DMS79 (cell line): Measurements from ENCODE around the gene CASZ1.

Source experiments
- DNase-seq: peaks from one replicate; lab custom pipeline; 2025; lab: John Stamatoyannopoulos, UW

The CASZ1 gene

DNA sequence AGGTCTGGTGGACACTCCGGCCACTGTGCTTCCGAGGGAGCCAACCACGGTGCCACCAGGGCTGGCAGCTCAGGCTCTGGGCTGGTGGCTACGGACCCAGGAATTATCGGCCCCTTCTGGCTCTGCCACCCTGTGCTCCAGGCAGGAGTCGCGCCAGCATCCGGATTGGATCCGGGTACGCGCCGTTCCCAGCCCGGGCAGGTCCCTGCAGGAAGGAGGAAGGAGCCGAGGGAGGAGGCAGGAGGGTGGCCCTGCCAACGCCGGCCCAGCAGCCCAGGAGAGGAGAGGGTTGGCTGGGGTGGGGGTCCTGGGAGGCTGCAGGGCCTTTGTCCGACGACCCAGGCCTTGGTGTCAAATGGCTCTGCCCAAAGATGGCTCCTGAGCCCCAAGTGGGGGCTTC lies 160.5 kb downstream of the CASZ1 start:
- no peak for DNase-seq

DNA sequence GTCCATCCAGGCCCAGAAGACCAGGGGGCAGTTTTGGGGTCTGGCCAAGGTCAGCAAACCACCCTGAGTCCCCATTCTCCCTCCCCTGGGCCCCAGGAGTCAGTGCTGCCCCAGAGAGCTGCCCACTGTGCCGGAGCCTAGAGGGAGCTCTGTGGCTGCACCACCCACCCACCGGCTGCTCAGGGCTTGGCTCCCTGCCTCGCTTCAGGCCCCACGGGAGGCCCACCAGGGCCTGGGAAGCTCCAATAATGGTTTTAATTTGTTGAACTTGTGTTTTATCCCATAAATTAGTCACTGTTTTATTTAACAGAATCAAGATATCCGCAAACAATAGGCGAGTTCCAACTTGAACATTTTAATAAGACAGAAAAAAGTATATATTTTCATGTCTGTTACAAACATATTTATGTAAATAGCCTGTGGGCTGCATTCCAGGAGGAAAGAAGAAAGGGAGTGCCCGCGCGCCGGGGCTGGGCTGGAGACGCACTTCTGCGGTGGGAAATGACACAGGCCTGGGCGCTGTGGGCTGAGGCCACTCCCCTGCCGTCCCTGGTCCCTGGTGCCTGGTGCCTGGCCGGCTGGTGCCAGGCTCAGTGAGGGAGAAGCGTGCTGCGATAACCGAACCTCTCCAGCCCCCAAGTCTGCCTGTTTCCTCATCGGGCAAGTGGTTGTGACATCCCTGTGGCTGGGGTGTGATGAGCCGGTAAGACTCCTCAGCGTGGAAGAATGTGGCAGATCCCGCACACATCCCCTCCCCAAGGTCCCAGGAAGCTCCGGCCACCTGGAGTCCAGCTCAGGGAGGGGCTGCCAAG lies 161.2 kb downstream of the CASZ1 start:
- DNase-seq, result no peak

DNA sequence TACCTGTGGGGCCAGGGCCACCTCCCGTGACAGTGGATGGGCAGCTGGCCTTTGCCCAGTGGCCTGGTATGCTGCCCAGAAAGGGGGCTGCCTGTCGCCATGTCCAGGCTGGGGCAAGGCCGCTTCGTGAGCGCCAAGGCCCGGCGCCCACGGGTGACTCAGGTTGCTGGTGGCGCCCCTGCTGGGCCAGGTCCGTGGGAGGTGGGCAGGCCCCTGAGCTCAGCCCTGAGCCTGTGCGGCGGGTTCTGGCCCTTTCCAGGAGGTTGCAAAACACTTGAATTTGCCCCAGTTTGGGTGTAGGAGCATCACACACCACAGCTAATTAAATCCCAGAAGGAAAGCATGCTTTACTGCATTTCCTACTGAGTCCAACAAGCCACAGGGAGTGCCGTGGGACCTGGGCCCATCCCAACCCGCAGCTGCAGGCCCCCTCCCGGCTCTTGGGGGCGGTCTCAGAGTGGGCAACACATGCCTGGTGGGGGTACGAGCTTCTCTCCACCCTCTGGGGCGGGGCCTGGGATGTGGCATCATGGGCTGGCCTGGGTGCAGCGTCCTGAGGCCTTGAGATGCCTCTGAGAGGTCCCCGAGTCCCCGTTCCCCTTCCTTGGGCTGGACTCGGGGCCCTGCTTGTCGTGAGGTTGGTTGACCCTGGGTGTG lies 161.9 kb downstream of the CASZ1 start:
- no peak for DNase-seq

- no peak for DNase-seq
These were observed 162.4 kb downstream of the CASZ1 start for GRCh38 chr1:10634075-10634427.

DNA sequence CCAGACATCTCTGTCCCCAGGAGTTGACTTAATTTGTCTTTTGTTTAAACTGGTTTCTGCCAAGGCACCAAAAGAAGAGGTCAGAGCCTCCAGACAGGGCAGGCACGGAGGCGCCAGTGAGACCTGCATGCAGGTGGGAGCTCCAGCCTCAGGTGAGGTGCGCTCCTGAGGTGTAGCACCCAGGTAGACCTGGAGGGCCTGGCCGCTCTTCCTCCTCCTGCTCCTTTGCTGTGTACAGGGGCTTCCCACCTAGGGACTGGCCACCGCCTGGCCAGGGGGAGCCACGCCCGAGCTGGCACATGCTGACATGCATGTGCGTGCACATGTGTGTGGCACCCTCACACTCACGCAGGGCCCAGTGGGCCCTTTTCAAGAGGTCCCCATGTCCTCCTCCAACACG lies 163.0 kb downstream of the CASZ1 start:
- DNase-seq, result no peak

DNA sequence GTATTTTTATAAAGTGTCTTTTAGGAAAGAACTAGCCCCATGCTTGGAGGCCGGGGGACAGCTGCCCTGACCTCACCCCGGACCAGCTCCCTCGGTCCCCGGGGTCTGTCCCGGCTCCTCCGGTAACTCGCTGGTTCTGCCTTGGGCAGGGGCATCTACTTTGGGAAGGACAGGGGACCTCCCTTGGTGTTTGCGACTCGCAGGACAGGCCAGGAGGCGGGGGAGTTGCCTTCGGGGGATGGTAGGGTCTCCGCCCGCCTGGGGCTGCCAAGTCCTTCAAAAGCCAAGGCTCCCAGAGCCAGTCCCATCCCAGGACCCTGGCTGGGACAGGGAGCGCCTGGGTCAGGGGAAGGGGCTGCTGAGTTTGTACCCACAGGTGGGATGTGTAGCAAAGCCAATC lies 163.8 kb downstream of the CASZ1 start:
- no peak for DNase-seq

- DNase-seq, result no peak
These were observed 164.4 kb downstream of the CASZ1 start for GRCh38 chr1:10631811-10632593.

DNA sequence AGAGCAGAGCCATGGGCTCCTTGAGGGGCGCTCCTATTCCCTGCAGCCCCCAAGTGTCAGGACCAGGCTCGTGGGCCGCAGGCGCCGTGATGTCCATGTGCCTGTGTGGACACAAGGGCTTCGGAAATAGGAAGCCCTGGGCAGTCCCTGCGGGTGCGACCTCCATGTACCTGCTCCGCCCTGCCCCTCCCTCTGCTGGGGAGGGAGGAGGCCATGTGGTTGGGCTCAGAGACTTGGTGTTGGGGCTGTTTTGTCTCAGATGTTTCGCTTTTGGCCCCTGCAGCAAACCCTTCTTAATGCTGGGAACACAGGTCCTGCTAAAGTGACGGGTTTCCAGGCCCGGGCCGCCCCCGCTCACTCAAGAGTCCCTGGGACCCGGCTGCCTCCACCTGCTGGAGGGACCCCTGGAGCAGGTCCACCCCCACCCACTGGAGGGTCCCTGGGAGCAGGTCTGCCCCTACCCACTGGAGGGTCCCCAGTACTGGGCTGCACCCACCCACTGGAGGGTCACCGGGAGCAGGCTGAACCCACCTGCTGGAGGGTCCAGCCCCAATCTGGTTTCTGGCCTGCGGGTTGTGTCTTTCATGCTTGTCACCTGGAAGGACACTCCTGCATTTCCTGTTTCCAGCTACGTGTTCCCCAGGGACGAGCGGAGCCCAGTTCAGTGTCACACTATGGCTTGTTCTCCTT lies 165.2 kb downstream of the CASZ1 start:
- no peak for DNase-seq

DNA sequence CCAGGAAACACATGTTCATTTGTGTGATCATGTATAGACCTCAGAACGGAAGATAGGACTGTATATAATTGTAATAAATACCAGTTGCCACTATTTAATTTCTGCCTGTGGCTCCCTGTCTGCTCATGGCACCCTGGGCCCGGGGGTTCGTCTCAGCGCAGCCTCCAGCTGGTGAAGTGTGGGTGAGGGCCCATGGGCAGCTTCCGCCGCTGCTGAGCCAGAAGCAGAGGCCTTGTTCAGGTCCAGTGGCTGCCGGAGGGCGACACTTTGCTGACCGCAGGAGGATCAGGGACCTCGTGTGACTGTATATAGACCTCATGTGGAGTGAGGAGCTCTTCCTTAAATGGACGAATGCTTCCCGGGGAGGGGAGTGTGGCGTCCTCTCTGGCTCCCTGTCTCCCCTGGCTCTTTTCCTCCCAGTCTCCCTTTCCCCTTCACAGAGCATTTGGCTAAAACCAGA lies 165.8 kb downstream of the CASZ1 start:
- DNase-seq, result no peak

- DNase-seq, result no peak
These were observed 166.5 kb downstream of the CASZ1 start for GRCh38 chr1:10629816-10630571.

DNA sequence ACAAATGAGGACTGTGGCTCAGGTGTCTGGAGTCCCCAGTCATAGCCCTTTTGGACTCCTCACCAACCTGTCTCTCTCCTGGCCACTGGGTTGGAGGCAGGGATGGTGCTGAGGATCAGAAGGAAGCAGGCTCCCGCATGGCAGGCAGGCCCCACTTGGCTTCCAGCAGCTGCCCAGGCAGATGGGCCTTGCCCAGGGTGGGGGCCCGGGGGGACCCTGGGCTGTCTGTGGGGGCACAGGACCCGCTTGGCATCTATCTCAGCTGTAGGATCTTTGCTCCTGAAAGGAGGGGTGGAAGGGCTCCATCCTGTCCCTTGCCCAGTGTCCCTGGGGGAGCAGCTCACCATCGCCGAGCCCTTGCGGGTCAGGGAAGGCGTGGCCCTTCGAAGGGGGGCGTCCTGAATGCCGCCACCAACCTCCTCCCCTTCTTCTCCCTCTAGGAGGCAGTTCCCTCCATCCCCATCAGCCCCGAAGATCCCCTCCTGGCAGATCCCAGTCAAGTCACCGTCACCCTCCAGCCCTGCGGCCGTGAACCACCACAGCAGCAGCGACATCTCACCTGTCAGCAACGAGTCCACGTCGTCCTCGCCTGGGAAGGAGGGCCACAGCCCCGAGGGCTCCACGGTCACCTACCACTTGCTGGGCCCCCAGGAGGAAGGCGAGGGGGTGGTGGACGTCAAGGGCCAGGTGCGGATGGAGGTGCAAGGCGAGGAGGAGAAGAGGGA lies 167.2 kb downstream of the CASZ1 start:
- DNase-seq, result no peak

DNA sequence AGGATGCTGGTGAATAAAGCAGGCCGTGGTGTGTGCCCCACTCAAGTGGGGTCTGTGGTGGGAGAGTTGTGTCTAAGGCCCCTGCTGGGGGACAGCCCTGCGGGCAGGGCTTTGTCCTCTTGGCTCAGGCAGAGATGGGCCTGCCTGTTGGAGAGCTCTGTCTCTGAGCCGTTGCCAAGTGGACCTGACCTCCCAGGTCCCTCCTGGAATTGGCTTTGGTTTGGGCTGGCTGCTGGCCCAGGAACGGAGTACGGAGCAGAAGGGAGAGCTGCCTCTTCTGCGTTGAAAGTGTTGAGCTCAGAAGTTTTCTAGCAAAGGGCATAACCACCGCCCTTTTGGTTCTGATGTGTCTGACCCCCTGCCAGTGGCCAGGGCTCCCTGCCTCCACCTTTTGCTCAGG lies 167.8 kb downstream of the CASZ1 start:
- DNase-seq, result no peak

DNA sequence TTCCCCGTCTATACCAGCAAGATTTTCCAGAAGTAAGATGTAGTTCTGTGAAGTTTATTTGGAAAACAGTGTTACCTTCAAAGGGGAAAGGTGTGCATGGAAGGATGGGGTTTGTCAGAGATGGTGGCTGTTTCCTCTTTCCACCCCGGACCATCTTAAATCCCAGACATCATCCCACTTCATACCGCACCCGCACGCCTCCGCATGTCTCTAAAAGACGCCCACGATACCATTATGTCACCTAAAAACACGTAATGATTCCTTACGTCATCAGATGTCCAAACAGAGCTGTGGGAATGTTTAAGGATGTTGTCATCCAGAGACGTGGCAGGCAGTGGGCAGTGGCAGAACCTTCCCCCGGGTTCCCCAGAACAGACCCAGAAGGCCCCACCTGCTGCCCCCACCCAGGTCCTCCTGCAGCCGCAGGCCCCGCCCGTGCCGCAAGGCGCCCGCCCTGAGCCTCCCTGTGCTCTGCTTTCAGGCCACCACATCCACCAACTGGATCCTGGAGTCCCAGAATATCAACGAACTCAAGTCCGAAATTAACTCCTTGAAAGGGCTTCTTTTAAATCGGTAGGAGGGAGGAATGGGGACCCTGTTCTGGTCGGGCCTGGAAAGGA lies 169.5 kb downstream of the CASZ1 start:
- DNase-seq, result no peak

- DNase-seq, result no peak
These were observed 170.2 kb downstream of the CASZ1 start for GRCh38 chr1:10626131-10626731.

DNA sequence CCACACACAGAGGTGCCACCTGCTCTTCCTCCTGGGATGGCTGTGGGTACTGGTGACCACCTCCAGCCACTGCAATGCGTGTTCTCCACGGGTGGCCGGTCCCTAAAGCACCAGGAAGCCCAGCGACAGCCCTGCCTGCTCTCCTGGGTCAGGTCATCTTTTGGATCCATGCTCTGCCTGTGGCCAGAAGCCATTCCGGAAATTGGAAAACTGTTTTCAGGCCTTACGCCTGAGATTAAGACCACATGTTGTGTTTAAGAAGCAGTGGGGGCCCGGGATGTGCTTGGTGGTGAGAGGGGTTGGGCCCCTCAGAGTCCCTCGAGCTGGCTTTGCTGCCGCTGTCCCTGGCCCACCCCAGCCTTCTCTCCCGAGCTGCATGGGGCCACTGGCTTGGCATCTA lies 170.9 kb downstream of the CASZ1 start:
- DNase-seq, result no peak

- DNase-seq, result no peak
These were observed 171.4 kb downstream of the CASZ1 start for GRCh38 chr1:10625076-10625475.

GRCh38 chr1:10624256-10625050 lies 172.0 kb downstream of the CASZ1 start:
- DNase-seq, result no peak

DNA sequence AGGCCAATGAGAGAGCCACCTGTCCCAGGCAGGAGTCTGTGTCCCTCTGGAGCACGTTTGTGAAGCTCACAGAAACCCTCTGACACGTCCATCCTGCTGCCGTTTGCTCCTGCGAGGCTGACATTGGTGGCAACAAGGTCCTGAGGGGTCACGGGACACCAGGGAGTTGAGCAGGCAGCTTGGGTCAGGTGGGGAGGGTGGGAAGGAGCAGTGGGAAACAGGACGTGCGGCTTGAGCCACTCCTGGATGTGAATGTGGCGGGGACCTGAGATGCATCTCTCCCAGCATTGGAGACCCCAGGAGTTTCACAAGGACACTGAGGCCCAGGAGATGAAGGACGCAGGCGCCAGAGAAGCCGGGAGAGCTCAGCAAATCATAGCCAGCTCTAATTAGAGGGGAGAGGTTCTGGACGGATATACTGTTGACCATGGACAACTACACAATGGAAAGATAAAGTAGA lies 172.7 kb downstream of the CASZ1 start:
- DNase-seq, result no peak
